HL-60 (cell line): Measurements from ENCODE around the gene ALLC.
"Not testable (repeated sequence)": the region's sequence is repeated elsewhere in the genome, so short reads cannot be mapped to it uniquely, and the experiment has no call there.

Source experiments
- DNase-seq, 2 experiments: peaks; one replicate each; pipeline ENCODE4 v3.0.0-alpha.2; 2010 to 2020; ENCODE audit warnings: low read depth in 1 of 2, low spot score in 1 of 2
- H3K27ac ChIP-seq: fragments of 250-450 bp; sonication (Bioruptor Pico); replicated peaks from 2 replicates; pipeline ENCODE4 v1.5.1; 2020; ENCODE audit warnings: mild to moderate bottlenecking, moderate library complexity
- H3K27me3 ChIP-seq: fragments of 250-450 bp; sonication (Bioruptor Pico); 2 replicates; pipeline ENCODE4 v1.5.1; 2021; ENCODE audit warnings: mild to moderate bottlenecking, moderate library complexity; ENCODE audit not compliant: insufficient read depth, poor library complexity, severe bottlenecking
- H3K4me3 ChIP-seq: replicated peaks from 2 replicates; pipeline ENCODE4 v1.5.1; 2011; ENCODE audit warnings: mild to moderate bottlenecking, control low read depth, low read length; ENCODE audit not compliant: insufficient read depth
- GABPA ChIP-seq: IDR thresholded peaks from 2 replicates; pipeline ENCODE4 v1.6.1; 2012; ENCODE audit warnings: low read depth
- POLR2AphosphoS5 ChIP-seq: IDR thresholded peaks from 2 replicates; pipeline ENCODE4 v1.6.1; 2012; ENCODE audit warnings: low read depth
- SPI1 ChIP-seq: IDR thresholded peaks from 2 replicates; pipeline ENCODE4 v1.6.1; 2012; ENCODE audit warnings: low read depth, mild to moderate bottlenecking, borderline replicate concordance
- TF ChIP-seq, protein P1 (sequence below): IDR thresholded peaks from one replicate; pipeline ENCODE4 v1.5.1; 2011; ENCODE audit warnings: low read length, control low read depth, inconsistent platforms; ENCODE audit not compliant: insufficient read depth
- TF ChIP-seq, protein P2 (sequence below): IDR thresholded peaks from 2 replicates; pipeline ENCODE4 v1.6.1; 2012; ENCODE audit warnings: low read depth; ENCODE audit not compliant: insufficient replicate concordance

Gene ALLC

DNA sequence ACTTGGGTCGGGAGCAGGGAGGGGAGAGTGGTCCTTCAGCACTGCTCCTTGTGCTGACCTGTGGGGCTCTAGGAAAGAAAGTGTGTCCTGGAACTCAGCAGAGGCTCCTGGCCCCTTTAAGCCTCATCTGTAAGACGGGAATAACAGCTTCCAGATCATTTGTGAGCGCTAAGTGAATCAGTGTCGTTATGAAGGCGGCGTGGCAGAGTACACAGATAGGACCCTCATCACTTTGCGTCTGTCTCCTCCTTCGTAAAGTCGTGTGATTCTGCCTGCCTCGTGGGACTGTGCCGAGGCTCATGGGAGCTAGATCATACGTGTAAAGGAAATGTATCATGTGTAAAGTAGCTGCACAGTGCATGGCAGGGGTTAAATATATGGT is 44.5 kb upstream of the ALLC start:
- DNase-seq: no peak
- Histone ChIP-seq H3K27me3 (no peaks in the 10 kb centered on the region), H3K27ac (no peak overlapping the region), H3K4me3 (no peak overlapping the region)
- TF ChIP-seq POLR2AphosphoS5 (no peak), SPI1 (no peak), GABPA (no peak)
- TF ChIP-seq, protein P1, sequence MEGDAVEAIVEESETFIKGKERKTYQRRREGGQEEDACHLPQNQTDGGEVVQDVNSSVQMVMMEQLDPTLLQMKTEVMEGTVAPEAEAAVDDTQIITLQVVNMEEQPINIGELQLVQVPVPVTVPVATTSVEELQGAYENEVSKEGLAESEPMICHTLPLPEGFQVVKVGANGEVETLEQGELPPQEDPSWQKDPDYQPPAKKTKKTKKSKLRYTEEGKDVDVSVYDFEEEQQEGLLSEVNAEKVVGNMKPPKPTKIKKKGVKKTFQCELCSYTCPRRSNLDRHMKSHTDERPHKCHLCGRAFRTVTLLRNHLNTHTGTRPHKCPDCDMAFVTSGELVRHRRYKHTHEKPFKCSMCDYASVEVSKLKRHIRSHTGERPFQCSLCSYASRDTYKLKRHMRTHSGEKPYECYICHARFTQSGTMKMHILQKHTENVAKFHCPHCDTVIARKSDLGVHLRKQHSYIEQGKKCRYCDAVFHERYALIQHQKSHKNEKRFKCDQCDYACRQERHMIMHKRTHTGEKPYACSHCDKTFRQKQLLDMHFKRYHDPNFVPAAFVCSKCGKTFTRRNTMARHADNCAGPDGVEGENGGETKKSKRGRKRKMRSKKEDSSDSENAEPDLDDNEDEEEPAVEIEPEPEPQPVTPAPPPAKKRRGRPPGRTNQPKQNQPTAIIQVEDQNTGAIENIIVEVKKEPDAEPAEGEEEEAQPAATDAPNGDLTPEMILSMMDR: no peak
- TF ChIP-seq, protein P2, sequence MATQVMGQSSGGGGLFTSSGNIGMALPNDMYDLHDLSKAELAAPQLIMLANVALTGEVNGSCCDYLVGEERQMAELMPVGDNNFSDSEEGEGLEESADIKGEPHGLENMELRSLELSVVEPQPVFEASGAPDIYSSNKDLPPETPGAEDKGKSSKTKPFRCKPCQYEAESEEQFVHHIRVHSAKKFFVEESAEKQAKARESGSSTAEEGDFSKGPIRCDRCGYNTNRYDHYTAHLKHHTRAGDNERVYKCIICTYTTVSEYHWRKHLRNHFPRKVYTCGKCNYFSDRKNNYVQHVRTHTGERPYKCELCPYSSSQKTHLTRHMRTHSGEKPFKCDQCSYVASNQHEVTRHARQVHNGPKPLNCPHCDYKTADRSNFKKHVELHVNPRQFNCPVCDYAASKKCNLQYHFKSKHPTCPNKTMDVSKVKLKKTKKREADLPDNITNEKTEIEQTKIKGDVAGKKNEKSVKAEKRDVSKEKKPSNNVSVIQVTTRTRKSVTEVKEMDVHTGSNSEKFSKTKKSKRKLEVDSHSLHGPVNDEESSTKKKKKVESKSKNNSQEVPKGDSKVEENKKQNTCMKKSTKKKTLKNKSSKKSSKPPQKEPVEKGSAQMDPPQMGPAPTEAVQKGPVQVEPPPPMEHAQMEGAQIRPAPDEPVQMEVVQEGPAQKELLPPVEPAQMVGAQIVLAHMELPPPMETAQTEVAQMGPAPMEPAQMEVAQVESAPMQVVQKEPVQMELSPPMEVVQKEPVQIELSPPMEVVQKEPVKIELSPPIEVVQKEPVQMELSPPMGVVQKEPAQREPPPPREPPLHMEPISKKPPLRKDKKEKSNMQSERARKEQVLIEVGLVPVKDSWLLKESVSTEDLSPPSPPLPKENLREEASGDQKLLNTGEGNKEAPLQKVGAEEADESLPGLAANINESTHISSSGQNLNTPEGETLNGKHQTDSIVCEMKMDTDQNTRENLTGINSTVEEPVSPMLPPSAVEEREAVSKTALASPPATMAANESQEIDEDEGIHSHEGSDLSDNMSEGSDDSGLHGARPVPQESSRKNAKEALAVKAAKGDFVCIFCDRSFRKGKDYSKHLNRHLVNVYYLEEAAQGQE: no peak

DNA sequence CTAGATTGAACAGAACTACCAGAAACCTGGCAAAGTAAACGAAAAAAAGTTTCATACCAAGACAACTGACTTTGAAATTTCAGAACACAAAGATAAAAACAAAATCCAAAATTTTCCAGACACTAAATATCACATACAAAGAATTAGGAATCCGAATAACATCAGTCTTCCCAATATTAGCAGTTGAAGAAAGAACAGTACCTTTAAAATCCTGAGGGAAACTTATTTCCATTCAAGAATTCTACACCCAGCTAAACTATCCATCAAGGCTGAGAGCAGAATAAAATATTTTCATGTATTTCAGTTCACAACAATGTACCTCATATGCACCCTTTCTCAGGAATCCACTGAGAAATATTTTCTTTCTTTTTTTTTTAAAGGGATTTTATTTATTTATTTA is 43.3 kb upstream of the ALLC start:
- H3K4me3 ChIP-seq, H3K27me3 ChIP-seq, H3K27ac ChIP-seq, DNase-seq: not testable (repeated sequence)

DNA sequence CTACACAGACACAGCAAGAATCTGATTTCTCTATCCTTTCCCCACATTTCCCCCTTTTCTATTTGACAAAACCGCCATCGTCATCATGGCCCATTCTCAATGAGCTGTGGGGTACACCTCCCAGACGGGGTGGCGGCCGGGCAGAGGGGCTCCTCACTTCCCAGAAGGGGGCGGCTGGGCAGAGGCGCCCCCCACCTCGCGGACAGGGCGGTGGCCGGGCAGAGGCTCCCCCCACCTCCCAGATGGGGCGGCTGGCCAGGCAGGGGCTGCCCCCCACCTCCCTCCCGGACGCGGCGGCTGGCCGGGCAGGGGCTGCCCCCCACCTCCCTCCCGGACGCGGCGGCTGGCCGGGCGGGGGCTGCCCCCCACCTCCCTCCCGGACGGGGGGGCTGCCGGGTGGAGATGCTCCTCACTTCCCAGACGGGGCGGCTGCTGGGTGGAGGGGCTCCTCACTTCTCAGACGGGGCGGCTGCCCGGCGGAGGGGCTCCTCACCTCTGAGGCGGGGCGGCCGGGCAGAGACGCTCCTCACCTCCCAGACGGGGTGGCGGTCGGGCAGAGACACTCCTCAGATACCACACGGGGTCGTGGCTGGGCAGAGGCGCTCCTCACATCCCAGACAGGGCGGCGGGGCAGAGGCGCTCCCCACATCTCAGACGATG is 42.3 kb upstream of the ALLC start:
- not testable (repeated sequence) for H3K27me3 ChIP-seq, DNase-seq, H3K4me3 ChIP-seq

DNA sequence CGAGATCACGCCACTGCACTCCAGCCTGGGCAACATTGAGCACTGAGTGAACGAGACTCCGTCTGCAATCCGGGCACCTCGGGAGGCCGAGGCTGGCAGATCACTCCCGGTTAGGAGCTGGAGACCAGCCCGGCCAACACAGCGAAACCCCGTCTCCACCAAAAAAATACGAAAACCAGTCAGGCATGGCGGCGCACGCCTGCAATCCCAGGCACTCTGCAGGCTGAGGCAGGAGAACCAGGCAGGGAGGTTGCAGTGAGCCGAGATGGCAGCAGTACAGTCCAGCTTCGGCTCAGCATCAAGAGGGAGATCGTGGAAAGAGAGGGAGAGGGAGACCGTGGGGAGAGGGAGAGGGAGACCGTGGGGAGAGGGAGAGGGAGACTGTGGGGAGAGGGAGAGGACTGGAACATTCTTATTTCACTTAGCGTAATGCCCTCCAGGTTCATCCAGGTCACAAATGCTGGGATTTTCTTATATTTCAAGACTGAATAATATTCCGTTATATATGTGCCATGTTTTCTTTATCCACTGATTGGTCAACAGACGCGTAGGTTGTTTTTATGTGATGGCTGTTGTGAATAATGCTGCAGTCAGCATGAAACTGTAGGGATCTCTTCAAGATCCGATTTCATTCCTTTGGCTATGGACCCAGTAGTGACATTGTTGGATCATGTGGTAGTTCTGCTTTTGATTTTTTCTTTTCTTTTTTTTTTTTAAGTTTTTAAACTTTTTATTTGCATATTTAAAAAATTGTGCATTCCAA is 41.4 kb upstream of the ALLC start:
- H3K27me3 ChIP-seq, DNase-seq, H3K27ac ChIP-seq, H3K4me3 ChIP-seq: not testable (repeated sequence)

More for the DNA sequence above, 42.3 kb upstream of the ALLC start:
- H3K27ac ChIP-seq: not testable (repeated sequence)

DNA sequence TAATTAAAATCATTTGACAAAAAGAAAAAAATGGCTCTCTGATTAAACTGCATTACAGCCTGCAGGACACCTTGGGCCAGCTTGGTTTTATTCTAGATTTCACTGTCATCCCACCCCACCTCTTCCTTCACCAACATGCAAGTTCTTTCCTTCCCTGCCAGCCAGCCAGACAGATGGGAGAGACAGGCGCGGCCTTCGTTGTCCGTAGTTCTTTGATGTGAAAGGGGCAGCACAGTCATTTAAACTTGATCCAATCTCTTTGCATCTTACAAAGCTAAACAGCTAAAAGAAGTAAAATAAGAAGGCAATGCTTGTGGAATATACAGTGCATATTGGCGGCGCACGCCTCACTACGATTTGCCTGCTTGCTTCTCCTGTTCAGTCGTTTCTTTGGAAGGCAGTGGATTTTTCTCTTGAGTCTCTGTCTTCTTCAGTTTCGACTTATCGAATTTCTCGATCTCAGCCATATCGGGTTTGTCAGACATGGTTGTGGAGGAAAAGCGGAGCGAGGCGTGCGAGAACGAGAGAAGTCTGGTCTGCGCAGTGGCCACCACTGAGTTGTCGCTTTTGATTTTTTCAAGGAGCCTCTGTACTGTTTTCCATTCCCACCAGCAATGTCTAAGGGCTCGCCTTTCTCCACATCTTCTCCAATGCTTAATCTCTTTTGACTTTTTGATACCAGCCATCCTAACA is 40.7 kb upstream of the ALLC start:
- DNase-seq: no peak
- Histone ChIP-seq H3K27me3 (no peaks in the 10 kb centered on the region), H3K27ac (no peak overlapping the region), H3K4me3 (no peak overlapping the region)
- TF ChIP-seq, protein P1: no peak
- TF ChIP-seq, protein P2: no peak
- TF ChIP-seq GABPA (no peak), SPI1 (no peak), POLR2AphosphoS5 (no peak)
